DND-41 (cell line): ENCODE measurements around the gene VGLL1.

Experiments
- CTCF ChIP-seq: IDR thresholded peaks from 2 replicates; pipeline ENCODE4 v1.5.1; 2012; ENCODE audit warnings: borderline replicate concordance, low read length, moderate library complexity, mild to moderate bottlenecking; ENCODE audit not compliant: poor library complexity, severe bottlenecking; ENCODE audit errors: extremely low read depth
- EZH2 ChIP-seq: IDR thresholded peaks from 3 replicates; pipeline ENCODE4 v1.6.1; 2012; ENCODE audit warnings: borderline replicate concordance, low read depth, mild to moderate bottlenecking, moderate library complexity, low read length, inconsistent platforms; ENCODE audit not compliant: severe bottlenecking

GRCh38 chrX:136585262-136585661 lies 53.2 kb downstream of the VGLL1 start:
- TF ChIP-seq CTCF (no peak), EZH2 (no peak)
